Natural killer cell (primary cell): ENCODE measurements around the gene ATP2A1. TPM values are rescaled to one million over a fixed set of nuclear protein-coding genes. Genes with fewer than 3 reads are reported as not detected.

ENCODE experiments used
- ATAC-seq, 3 donors: fragments of 150-1000 bp in 2 of 3; fragments of 200-7000 bp in 1 of 3; cut with Tn5 transposase; 1 replicate in 1 of 3; 2 replicates in 2 of 3; pipeline ENCODE4 v1.10.0; 2021; ENCODE audit warnings: mild to moderate bottlenecking in 2 of 3, moderate library complexity in 2 of 3
- DNase-seq, 2 donors: peaks; one replicate each; pipeline versions ENCODE4 v3.0.0 to v3.0.0-alpha.2; 2013 to 2021; ENCODE audit warnings: mixed read lengths in 1 of 2
- H3K27ac ChIP-seq: one replicate; pipeline ENCODE4 v1.5.1; 2013; ENCODE audit warnings: mild to moderate bottlenecking, low read length
- H3K27me3 ChIP-seq: one replicate; pipeline ENCODE4 v1.6.1; 2013; ENCODE audit warnings: low read length; ENCODE audit not compliant: control insufficient read depth, insufficient read depth
- H3K36me3 ChIP-seq: one replicate; pipeline ENCODE4 v1.6.1; 2013; ENCODE audit warnings: low read length; ENCODE audit not compliant: control insufficient read depth, insufficient read depth
- H3K4me1 ChIP-seq: one replicate; pipeline ENCODE4 v1.6.1; 2013; ENCODE audit warnings: low read length; ENCODE audit not compliant: control insufficient read depth, insufficient read depth
- H3K4me3 ChIP-seq: one replicate; pipeline ENCODE4 v1.5.1; 2013; ENCODE audit warnings: low read length
- H3K9me3 ChIP-seq: one replicate; pipeline ENCODE4 v1.6.1; 2013; ENCODE audit warnings: low read length; ENCODE audit not compliant: control insufficient read depth, insufficient read depth
- H3K27ac Mint-ChIP-seq, 2 donors: one replicate each; pipeline ENCODE4 v1.8.0; 2022; ENCODE audit warnings: mild to moderate bottlenecking in 2 of 2, mixed read lengths in 2 of 2, moderate library complexity in 1 of 2
- H3K27me3 Mint-ChIP-seq, 2 donors: one replicate each; pipeline ENCODE4 v1.8.0; 2022; ENCODE audit warnings: low read depth in 2 of 2, mixed read lengths in 2 of 2
- H3K36me3 Mint-ChIP-seq: one replicate; pipeline ENCODE4 v1.8.0; 2022; ENCODE audit warnings: mixed read lengths
- H3K4me1 Mint-ChIP-seq, 2 donors: one replicate each; pipeline ENCODE4 v1.8.0; 2022; ENCODE audit warnings: mixed read lengths in 2 of 2
- H3K4me3 Mint-ChIP-seq: one replicate; pipeline ENCODE4 v1.8.0; 2022; ENCODE audit warnings: mild to moderate bottlenecking, moderate library complexity, mixed read lengths
- H3K9me3 Mint-ChIP-seq, 2 donors: one replicate each; pipeline ENCODE4 v1.8.0; 2022; ENCODE audit warnings: mixed read lengths in 2 of 2
- CTCF ChIP-seq: fragments of 200-600 bp; IDR thresholded peaks from one replicate; pipeline ENCODE4 v1.8.0; 2022; ENCODE audit warnings: antibody characterized with exemption
- WGBS: methylation state at CpG from one replicate; pipeline ENCODE4 v1.1.7; 2013; ENCODE audit warnings: missing lambda C conversion rate; ENCODE audit not compliant: insufficient coverage; 5-methylcytosine and 5-hydroxymethylcytosine counted together
- intact Hi-C: fragments of 100-400 bp; cut with micrococcal nuclease; formaldehyde crosslinking; loops from one replicate; pipeline ENCODE4 v1.14.2; 2022
- total RNA-seq, 4 donors: library from RNA; stranded (reverse); fragments of 120-200 nt in 1 of 4; gene quantifications; one replicate each; pipeline versions ENCODE4 v1.2.3 to v1.2.4, GENCODE V29; 2013 to 2022

Gene ATP2A1
- total RNA-seq, 3 donors from 2014 or later (not counting 1 experiment from before 2014, with no cell fraction given) = 0.75 to 2.5 (median 1.3) TPM

GRCh38 chr16:28869201-28869600, 9.1 kb upstream of the ATP2A1 start:
- WGBS = over 99% methylated on average over 11 of the region's 11 CpGs
- Mint-ChIP-seq H3K36me3 (peaks cover 13% of the 10 kb centered on the region), H3K9me3 (no peaks in the 10 kb centered on the region), H3K4me1 (peaks cover 14 to 33% of the 10 kb centered on the region in 2 donors), H3K27me3 (no peaks in the 10 kb centered on the region), H3K27ac (no peak overlapping the region), H3K4me3 (no peak overlapping the region)
- Histone ChIP-seq H3K4me3 (no peak overlapping the region), H3K27ac (no peak overlapping the region), H3K36me3 (peaks cover 45% of the 10 kb centered on the region), H3K9me3 (no peaks in the 10 kb centered on the region), H3K27me3 (no peaks in the 10 kb centered on the region), H3K4me1 (peaks cover 12% of the 10 kb centered on the region)
- DNase-seq (no peak), ATAC-seq (no peak)
- intact Hi-C loops = no loop called here
- TF ChIP-seq CTCF = no peak

DNA sequence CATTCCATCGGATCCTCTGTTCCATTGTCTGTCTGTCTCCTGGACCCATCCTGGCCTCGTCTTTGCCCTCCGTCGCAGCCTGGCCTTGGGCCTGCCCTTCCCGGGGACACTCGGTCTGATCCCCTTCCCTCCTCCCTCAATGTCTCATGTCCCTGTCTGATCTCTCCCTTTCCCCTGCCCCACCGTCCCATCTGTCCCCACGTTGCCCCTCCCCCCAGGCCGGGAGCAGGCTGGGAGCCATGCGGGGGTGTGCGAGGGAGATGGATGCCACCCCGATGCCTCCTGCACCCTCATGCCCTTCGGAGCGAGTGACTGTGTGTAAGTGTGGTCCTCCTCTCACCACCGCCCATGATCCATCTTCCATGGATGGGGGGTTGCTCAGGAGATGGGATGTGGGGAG, 5.3 kb upstream of the ATP2A1 start:
- no peaks in the 10 kb centered on the region for H3K9me3 Mint-ChIP-seq
- no peak overlapping the region for H3K27ac Mint-ChIP-seq
- peaks cover 5% of the 10 kb centered on the region for H3K4me1 ChIP-seq
- no peaks in the 10 kb centered on the region for H3K27me3 ChIP-seq
- no peak overlapping the region for H3K4me3 ChIP-seq
- H3K9me3 ChIP-seq = no peaks in the 10 kb centered on the region
- intact Hi-C loops = loop anchor here (1.0 kb wide), 1 partner anchor 72 kb away; no protein-coding TSS in a partner anchor
- no peaks in the 10 kb centered on the region for H3K27me3 Mint-ChIP-seq
- peaks cover 4 to 16% of the 10 kb centered on the region in 2 donors for H3K4me1 Mint-ChIP-seq
- H3K4me3 Mint-ChIP-seq = no peak overlapping the region
- no peak overlapping the region for H3K27ac ChIP-seq
- WGBS = 93% methylated on average over 11 of the region's 15 CpGs
- peaks cover 44% of the 10 kb centered on the region for H3K36me3 ChIP-seq
- no peak for DNase-seq
- no peak for ATAC-seq
- TF ChIP-seq CTCF = no peak
- peaks cover 13% of the 10 kb centered on the region for H3K36me3 Mint-ChIP-seq

DNA sequence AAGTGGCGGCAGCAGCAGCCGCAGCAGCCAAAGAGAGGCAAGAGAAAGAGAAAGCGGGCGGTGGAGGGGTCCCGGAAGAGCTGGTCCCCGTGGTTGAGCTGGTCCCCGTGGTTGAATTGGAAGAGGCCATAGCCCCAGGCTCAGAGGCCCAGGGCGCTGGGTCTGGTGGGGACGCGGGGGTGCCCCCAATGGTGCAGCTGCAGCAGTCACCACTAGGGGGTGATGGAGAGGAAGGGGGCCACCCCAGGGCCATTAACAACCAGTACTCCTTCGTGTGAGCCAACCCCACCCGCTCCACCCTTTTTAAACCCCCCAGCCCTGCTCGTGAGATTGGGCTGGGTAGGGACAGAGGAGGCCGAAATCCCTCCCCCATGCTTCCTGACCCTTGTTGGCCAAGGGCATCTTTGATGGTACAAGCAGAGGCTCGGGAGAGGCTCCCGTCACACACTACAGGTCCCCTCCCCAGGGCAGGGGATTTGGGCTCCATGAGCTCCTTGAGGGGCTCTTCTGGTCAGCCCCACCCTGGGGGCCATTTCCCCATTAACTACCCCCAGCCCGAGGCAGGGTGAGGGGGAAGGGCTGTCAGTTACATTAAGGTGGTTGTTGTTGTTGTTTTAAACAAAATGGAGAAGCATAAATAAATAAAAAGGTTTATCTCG, 4.6 kb upstream of the ATP2A1 start:
- intact Hi-C loops = loop anchor here (1.0 kb wide), 1 partner anchor 72 kb away; no protein-coding TSS in a partner anchor

More for the DNA sequence above, 4.6 kb upstream of the ATP2A1 start:
- Mint-ChIP-seq H3K9me3 (no peaks in the 10 kb centered on the region), H3K27ac (no peak overlapping the region), H3K36me3 (peaks cover 13% of the 10 kb centered on the region), H3K4me3 (no peak overlapping the region), H3K27me3 (no peaks in the 10 kb centered on the region), H3K4me1 (peaks cover 4 to 16% of the 10 kb centered on the region in 2 donors)
- DNase-seq (peak; percentile 49 to 77), ATAC-seq (peak; percentile 82 to 95 (median 90))
- peak; percentile 69 for TF ChIP-seq CTCF
- no peaks in the 10 kb centered on the region for H3K9me3 ChIP-seq
- peaks cover 5% of the 10 kb centered on the region for H3K4me1 ChIP-seq
- peaks cover 42% of the 10 kb centered on the region for H3K36me3 ChIP-seq
- no peak overlapping the region for H3K27ac ChIP-seq
- no peaks in the 10 kb centered on the region for H3K27me3 ChIP-seq
- no peak overlapping the region for H3K4me3 ChIP-seq
- 87% methylated on average over 13 of the region's 18 CpGs for WGBS
